GM10847 (cell line): ENCODE data around the gene APBB2.

Experiments
- POLR2A ChIP-seq: IDR thresholded peaks from 2 replicates; pipeline ENCODE4 v1.6.1; 2011; ENCODE audit not compliant: insufficient read length; ENCODE audit errors: extremely low read depth

Gene APBB2

DNA sequence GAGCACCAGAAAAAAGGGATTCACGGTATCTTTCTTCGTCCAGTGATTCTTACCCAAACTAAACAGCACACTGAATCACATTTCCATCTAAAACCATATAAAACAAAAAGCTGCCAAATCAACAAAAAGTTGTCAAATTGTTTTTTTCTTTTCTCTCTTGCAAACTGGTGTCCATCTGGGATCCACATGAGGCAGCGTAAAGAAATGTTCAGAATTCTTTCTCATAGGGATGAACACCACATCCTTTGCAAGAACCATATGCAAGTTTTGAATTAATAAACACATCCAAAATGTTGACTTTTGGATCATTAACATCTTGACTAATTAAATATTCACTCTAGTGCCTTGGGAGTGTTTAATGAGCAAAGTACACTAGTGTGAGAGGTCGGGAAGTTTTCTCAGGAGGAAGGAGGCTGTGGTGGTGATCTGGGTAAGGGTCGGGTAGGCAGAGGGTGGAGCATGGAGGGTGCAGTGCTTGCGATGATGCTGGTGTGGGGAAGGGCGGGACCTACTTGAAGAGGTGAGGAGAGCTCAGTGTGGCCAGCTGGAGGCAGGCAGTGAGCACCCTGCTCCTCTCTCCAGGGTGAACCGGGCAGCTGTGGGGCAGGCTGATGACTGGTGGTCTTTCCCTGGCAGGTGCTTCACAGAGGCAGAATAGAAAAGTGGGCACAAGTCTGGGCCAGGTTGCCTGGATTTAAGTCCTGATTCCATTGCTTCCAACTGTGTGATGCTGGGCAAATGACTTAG is 391.7 kb downstream of the APBB2 start:
- no peak for TF ChIP-seq POLR2A

DNA sequence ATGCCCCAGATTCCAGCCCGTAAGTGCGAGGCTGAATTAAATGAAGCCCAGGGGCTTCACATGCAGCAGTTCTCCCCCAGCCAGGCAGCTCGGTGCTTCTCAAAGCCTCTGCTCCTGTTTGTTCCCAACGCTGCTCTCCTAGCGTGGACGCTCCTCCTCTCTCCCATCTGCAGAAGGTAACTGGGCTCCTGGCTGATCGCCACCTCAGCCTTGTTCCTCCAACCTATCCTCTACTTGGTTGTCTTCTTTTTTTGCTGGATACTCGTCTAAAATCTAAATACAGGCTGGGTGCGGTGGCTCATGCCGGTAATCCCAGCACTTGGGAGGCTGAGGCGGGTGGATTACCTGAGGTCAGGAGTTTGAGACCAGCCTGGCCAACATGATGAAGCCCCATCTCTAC is 394.2 kb downstream of the APBB2 start:
- TF ChIP-seq POLR2A = no peak

DNA sequence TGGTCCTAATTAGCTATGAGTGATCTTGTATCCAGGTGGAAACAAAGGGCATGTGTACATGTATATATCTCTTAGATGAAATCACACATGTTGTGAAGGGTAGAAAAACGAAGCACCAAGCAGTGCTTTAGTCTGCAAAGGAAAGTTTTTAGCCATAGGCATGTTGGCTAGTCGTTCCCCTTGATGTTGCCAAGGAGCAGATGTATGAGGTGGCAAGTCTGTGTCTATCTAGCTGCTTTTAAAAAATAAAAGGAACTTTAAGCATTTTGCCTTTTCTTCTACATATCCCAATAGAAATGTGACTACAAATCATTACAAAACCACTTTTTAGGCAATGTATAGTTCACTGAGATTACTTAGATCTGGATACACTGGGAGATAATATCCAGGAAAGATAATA is 401.5 kb downstream of the APBB2 start:
- TF ChIP-seq POLR2A = no peak

DNA sequence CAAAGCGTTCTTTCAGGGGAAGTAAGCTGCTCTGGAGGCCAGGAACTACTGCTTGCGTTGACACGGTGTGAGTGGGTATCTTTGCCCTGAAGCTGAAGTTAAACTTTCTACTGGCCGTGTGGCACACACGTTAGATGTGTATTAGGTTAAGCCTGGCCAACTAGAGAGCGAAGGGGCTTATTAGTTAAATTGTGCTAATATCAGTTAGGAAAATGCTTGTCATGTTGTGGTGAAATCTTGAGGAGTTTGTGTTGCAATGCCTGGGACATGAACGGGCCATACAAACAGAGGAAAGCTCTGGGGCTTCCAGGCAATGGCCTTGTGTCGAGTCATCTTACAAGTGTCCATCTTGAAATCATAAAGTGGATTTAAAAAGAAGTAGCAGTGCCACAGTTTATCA is 402.0 kb downstream of the APBB2 start:
- no peak for TF ChIP-seq POLR2A

DNA sequence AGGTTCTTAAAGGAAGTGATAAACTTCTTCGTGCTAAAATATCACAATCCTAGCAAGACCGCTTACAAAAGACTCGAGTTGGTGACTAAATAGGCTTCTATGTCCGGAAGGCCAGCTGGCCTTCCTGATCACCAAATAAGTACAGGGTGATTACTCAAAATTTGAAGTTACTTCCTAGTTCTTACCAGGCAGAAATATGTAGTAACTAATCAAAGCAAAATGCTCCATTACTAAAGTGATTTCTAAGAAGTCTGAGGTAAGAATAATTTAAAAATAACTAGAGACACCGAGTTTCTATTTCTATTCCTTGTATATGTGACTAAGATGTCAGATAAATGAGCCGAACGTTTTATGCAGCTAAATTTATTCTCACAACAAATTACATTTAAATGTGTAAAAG is 402.4 kb downstream of the APBB2 start:
- TF ChIP-seq POLR2A = no peak

DNA sequence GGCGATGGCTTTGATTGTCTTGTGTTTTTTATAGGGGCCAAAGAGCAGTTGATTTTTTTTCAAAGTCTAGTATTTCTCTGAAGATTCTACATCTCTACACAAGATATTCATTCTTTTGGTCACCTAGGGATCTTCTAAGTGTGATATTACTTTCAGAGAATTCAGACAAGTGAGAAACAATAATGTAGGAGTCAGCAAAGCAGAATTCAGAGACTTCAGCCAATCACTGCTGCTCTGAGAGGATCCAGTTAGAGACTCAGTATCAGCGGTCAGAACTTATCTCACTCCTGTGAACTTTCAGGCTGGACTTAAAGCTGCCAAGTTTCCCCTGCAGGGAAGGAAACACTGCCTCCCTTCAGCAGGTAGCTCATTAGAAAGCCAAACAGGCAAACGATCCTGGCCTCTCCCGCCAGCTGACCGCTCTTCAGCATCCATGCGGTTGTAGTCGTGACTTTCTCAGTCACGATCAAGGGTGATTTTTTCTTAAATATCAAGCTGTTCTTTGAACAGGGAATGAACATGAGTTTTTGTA is 405.4 kb downstream of the APBB2 start:
- no peak for TF ChIP-seq POLR2A

DNA sequence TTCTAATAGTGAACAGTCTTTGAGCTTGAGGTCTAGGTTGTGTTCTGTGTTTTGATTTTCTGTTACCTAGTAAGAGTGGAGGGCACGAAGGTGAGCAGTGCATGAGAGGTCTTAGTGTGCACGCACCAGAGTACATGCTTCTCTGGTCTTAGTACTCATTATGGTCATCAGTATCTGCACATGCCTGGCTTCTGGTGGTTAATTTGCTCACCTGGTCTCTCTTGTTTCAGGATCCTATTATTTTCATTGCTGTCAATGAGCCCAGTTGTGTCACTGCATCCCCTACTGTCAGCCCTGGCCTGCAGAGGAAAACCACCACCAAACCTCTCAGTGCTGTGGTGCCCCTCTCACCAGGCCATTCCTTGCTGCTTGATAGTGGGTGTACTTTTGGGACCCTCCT is 409.7 kb downstream of the APBB2 start:
- no peak for TF ChIP-seq POLR2A

DNA sequence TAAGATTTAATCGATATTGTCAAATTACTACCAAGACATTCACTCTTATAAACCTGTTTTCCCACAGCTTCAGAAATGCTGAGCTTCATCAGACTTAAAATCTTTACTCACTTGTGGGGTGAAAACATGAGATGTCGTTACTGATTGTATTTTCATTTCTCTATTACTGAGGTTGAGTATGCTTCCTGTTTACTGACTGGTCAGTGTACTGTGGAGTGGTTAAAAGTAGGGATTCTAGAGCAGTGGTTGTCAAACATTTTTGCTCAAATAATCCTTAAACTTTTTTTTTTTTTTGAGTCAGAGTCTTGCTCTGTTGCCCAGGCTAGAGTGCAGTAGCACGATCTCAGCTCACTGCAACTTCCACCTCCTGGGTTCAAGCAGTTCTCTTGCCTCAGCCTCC is 414.3 kb downstream of the APBB2 start:
- TF ChIP-seq POLR2A = no peak

DNA sequence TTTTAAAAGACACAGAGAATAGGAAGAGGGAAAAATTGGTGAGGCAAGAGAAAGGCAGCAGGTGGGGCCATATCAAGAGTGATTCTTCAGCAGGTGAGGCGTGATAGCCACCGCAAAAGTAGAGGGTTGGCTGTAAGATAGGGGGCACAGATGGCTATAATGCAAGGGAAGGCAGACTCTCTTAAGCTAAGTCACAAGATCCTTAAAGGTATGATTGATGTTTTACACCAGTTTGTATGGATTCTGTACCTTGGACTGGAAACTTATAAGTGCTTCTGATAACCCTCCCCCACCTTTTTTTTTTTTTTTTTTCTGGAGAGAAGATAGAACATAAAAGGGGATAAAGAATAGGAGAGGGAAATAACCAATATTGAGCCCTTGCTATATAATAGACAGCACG is 424.6 kb downstream of the APBB2 start:
- no peak for TF ChIP-seq POLR2A

DNA sequence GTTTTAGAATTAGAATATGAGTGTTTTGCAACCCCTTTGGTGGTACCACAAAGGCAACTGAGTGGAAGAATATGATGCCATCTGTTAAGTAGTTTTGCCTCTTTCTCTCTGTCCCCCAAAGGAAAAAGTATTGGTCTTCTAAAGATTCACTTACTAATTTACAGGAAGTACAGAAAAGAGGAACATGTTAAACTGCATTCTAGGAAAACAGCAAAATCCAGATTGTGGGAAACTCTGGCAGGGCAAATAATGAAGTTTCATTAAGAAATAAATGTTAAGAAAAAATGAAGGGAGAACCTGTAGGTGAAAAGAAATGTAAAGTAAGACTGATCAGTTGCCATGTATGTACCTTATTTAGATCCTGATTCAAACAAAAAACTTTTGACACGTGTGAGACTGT is 425.3 kb downstream of the APBB2 start:
- TF ChIP-seq POLR2A = no peak

DNA sequence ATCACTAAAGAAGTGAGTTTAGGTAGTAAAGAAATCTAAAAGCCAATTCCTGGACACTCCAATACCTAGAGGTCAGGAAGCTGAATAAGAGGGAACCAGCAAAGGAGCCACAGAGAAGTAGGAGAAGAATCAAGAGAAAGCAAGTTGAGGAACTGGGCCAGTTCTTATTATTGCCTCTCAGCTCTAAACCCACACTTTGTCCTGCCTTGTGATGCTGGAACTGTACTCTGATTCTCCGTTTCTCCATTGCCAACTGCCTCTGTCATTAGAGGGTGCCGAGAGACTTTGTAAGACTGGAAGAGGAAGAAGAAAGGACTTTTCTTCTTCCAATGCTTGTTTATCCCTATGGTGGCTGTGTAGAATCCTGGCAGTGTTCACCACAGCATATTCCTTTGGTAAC is 426.0 kb downstream of the APBB2 start:
- TF ChIP-seq POLR2A = no peak

DNA sequence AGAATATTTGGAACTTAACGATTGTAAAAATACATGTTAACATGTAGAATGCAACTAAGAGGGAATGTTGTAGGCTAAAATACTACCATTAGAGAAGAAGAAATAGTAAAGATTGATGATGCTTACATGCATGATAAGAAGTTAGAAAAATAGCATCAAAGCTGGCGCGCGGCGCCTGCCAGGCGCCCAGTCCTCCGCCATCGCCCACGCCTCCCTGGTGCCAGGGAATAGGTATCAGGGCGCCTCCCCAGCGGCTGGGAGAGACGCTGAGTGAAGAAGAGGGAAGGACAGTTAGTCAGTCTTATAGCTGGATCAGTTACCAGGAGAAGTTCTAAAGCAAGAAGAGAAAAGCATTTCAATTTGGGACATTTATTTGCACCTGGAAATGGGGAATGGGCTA is 428.6 kb downstream of the APBB2 start:
- TF ChIP-seq POLR2A = no peak

DNA sequence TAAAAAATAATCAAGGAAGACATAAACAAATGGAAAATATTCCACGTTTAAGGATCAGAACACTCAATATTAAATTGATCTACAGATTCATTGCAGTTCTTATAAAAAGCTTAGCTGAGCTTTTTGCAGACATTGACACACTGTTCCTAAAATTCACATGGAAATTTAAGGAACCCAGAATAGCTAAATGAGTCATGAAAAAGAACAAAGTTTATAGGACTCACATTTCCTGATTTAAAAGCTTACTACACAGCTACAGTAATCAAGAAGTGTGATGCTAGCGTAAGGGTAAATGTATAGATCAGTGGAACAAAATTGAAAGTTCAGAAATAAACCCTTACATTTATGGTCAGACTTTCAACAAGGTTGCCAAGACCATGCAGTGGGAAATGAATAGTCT is 431.5 kb downstream of the APBB2 start:
- TF ChIP-seq POLR2A = no peak

DNA sequence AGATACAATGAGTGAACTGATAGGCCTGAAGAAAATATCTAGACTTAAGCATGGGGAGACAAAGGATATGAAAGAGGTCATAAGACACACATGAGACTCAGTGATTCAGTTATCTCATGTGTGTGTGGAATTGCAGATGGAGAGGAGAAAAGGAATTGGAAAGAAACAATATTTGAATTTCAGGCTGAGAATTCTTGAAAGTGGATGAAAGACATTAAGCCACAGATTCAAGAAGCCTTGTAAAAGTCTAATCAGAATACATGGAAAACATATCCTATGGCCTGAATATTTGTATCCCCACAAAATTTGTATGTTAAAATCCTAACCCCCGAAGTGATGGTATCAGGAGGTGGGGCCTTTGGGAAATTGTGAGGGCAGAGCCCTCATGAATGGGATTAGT is 436.3 kb downstream of the APBB2 start:
- no peak for TF ChIP-seq POLR2A

DNA sequence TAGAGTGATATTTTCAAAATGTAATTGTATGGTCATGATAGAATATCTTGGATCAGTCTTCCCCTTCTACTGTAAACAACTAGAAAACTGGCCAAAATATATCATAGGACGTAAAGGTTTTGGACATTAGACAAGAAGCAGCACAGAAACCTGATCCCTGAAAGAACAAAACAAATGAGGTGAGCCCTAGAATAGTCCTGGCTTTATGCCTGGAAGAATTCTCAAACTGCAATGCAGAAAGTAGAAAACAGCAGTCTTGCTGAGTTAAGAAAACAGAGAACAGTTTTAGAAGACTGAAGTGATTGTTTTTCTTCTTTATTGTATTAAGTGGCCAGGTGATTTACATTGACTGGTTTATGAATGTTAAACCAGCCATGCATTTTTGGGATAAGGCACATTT is 445.1 kb downstream of the APBB2 start:
- no peak for TF ChIP-seq POLR2A

DNA sequence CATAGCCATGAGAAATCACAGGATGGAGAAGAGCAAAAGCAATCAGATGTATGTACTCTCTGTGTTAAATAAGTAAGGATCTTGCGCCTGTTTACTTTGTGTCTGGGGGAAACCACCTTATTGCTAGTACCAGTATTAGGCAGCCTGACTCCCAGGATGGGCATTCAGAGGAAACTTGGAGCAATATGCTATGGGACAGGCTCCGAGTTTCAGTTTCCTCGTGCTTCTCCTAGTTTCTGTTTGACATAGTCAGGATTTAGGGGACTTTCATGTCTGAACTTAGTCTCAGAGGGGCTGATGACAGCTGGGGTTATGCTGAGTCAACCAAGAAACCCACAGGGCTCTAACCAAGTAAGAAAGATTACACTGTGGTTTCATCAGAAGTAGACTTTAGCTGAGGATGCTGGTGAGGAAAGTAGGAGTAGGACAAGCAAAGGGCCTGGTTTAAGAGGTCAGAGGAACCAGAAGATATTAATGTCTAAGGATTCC is 451.1 kb downstream of the APBB2 start:
- TF ChIP-seq POLR2A = no peak
